HepG2 (cell line): ENCODE data around the gene UBE2M. TPM values are rescaled to one million over a fixed set of nuclear protein-coding genes. Genes with fewer than 3 reads are reported as not detected.

Experiments used
- ATAC-seq: fragments of 200-7000 bp; cut with Tn5 transposase; 3 replicates; pipeline ENCODE4 v1.9.1; 2020; ENCODE audit warnings: mild to moderate bottlenecking, moderate library complexity
- BruUV-seq: library from RNA; stranded (reverse); fragments of 400-500 nt; replicated peaks from 2 replicates; lab custom pipeline; 2021; lab: Mats Ljungman, UMichigan
- CTCF ChIA-PET: fragments of 300-600 bp; formaldehyde crosslinking; extraction: SDS; loops from one replicate; lab custom pipeline; 2021; ENCODE audit warnings: low total read pairs, inconsistent platforms, low intra/inter-chr PET ratio; lab: Yijun Ruan, JAX
- POLR2A ChIA-PET: fragments of 350-600 bp; sonication (Branson Sonifier 250); formaldehyde crosslinking; loops from one replicate; lab custom pipeline; 2020; ENCODE audit warnings: antibody characterized with exemption, inconsistent platforms; lab: Yijun Ruan, JAX
- DNase-seq: peaks from one replicate; pipeline ENCODE4 v3.0.0-alpha.2; 2015; ENCODE audit warnings: low spot score
- FAIRE-seq: peaks from 3 replicates; lab custom pipeline; 2011; peaks lifted over from hg19 to GRCh38; lab: Jason Lieb, UNC
- H2AFZ ChIP-seq: one replicate; pipeline ENCODE4 v1.6.1; 2011; ENCODE audit warnings: low read length, inconsistent platforms
- H3K27ac ChIP-seq: fragments of 300-600 bp; 3 replicates; pipeline ENCODE4 v1.8.0; 2011; ENCODE audit warnings: mixed run types, mild to moderate bottlenecking, mixed read lengths, low read length, inconsistent platforms; ENCODE audit not compliant: insufficient read depth; ENCODE audit errors: extremely low read length
- H3K27me3 ChIP-seq, 2 experiments: fragments of 200-600 bp in 1 of 2; 2 replicates in 1 of 2; 3 replicates in 1 of 2; pipeline versions ENCODE4 v1.6.0 to v1.8.0; 2011; ENCODE audit warnings: low read length in 2 of 2, mild to moderate bottlenecking in 2 of 2, moderate library complexity in 2 of 2, inconsistent platforms in 1 of 2; ENCODE audit not compliant: insufficient read depth in 2 of 2, control insufficient read depth in 1 of 2
- H3K36me3 ChIP-seq, 2 experiments: fragments of 200-600 bp in 1 of 2; replicated peaks in 1 of 2; 2 replicates in 1 of 2; 3 replicates in 1 of 2; pipeline versions ENCODE4 v1.5.1 to v1.8.0; 2011; ENCODE audit warnings: low read length in 2 of 2, inconsistent platforms in 1 of 2; ENCODE audit not compliant: insufficient read depth in 2 of 2, control insufficient read depth in 1 of 2
- H3K4me1 ChIP-seq: 2 replicates; pipeline ENCODE4 v1.5.1; 2012; ENCODE audit warnings: low read length, inconsistent platforms; ENCODE audit not compliant: insufficient read depth
- H3K4me2 ChIP-seq: 2 replicates; pipeline ENCODE4 v1.6.0; 2011; ENCODE audit warnings: low read depth, low read length, inconsistent platforms
- H3K4me3 ChIP-seq, 3 experiments: fragments of 200-600 bp in 1 of 3; sonication (generic), shearing (Covaris generic) in 1 of 3; replicated peaks in 1 of 3; 2 replicates each; pipeline ENCODE4 v1.5.1; 2011 to 2016; ENCODE audit warnings: low read length in 3 of 3, inconsistent platforms in 2 of 3, low read depth in 2 of 3, mild to moderate bottlenecking in 2 of 3, control low read depth in 1 of 3, mixed read lengths in 1 of 3; ENCODE audit not compliant: insufficient read depth in 1 of 3
- H3K79me2 ChIP-seq: one replicate; pipeline ENCODE4 v1.6.1; 2011; ENCODE audit warnings: low read length, inconsistent platforms; ENCODE audit not compliant: insufficient read depth
- H3K9ac ChIP-seq: 2 replicates; pipeline ENCODE4 v1.6.0; 2011; ENCODE audit warnings: mild to moderate bottlenecking, low read depth, low read length, inconsistent platforms; ENCODE audit not compliant: insufficient read depth
- H3K9me3 ChIP-seq: 2 replicates; pipeline ENCODE4 v1.5.1; 2012; ENCODE audit warnings: mild to moderate bottlenecking, low read length
- H4K20me1 ChIP-seq: 2 replicates; pipeline ENCODE4 v1.6.0; 2011; ENCODE audit warnings: inconsistent platforms, mild to moderate bottlenecking, low read length, moderate library complexity; ENCODE audit not compliant: insufficient read depth
- CERS6 ChIP-seq: sonication (generic); formaldehyde crosslinking; IDR thresholded peaks from 2 replicates; pipeline ENCODE4 v1.5.0; 2020; ENCODE audit warnings: missing genetic modification reagents
- FOXP4 ChIP-seq: sonication (generic); formaldehyde crosslinking; IDR thresholded peaks from 2 replicates; pipeline ENCODE4 v1.4.0; 2020; ENCODE audit warnings: missing genetic modification reagents
- GTF3A ChIP-seq: sonication (generic); formaldehyde crosslinking; conservative IDR thresholded peaks from 2 replicates; pipeline ENCODE4 v1.4.0; 2020; ENCODE audit warnings: mild to moderate bottlenecking, missing genetic modification reagents
- HOXA3 ChIP-seq: sonication (generic); formaldehyde crosslinking; IDR thresholded peaks from 2 replicates; pipeline ENCODE4 v1.5.0; 2020; ENCODE audit warnings: missing genetic modification reagents
- ISX ChIP-seq: sonication (generic); formaldehyde crosslinking; conservative IDR thresholded peaks from 2 replicates; pipeline ENCODE4 v1.5.0; 2020; ENCODE audit warnings: missing genetic modification reagents
- KAT7 ChIP-seq: IDR thresholded peaks from 2 replicates; pipeline ENCODE4 v1.6.1; 2018; ENCODE audit warnings: borderline replicate concordance, missing compliant biosample characterization
- NFKBIZ ChIP-seq: IDR thresholded peaks from 2 replicates; pipeline ENCODE4 v1.6.1; 2018; ENCODE audit warnings: missing genetic modification reagents, missing compliant biosample characterization
- SATB2 ChIP-seq: sonication (generic); formaldehyde crosslinking; IDR thresholded peaks from 2 replicates; pipeline ENCODE4 v1.5.0; 2020; ENCODE audit warnings: missing genetic modification reagents
- SOX6 ChIP-seq, 2 experiments: fragments of 450-650 bp in 1 of 2; sonication (generic) in 1 of 2; formaldehyde crosslinking in 1 of 2; IDR thresholded peaks; 2 replicates each; pipeline versions ENCODE4 v1.4.0 to v1.6.1; 2017 to 2020; ENCODE audit warnings: antibody characterized with exemption in 1 of 2, mild to moderate bottlenecking in 1 of 2, missing genetic modification reagents in 1 of 2
- SRSF4 ChIP-seq: fragments of 200-400 bp; formaldehyde crosslinking; IDR thresholded peaks from one replicate; pipeline ENCODE4 v1.6.1; 2018; ENCODE audit warnings: mild to moderate bottlenecking, low read depth, low read length, moderate library complexity; ENCODE audit not compliant: poor library complexity, severe bottlenecking
- ZNF180 ChIP-seq: sonication (generic); formaldehyde crosslinking; IDR thresholded peaks from 2 replicates; pipeline ENCODE4 v1.4.0; 2020; ENCODE audit warnings: low read depth, missing genetic modification reagents, borderline replicate concordance
- ZNF205 ChIP-seq: IDR thresholded peaks from 2 replicates; pipeline ENCODE4 v1.6.1; 2018; ENCODE audit warnings: missing biosample characterization, missing genetic modification reagents
- ZNF687 ChIP-seq: sonication (generic); formaldehyde crosslinking; IDR thresholded peaks from 2 replicates; pipeline ENCODE4 v1.5.1; 2020; ENCODE audit warnings: mild to moderate bottlenecking, missing genetic modification reagents, moderate library complexity
- ZNF782 ChIP-seq: sonication (generic); formaldehyde crosslinking; IDR thresholded peaks from 2 replicates; pipeline ENCODE4 v1.4.0; 2020; ENCODE audit warnings: missing genetic modification reagents, mild to moderate bottlenecking, borderline replicate concordance
- ZNF816 ChIP-seq: sonication (generic); formaldehyde crosslinking; IDR thresholded peaks from 2 replicates; pipeline ENCODE4 v1.8.0; 2022; ENCODE audit warnings: missing genetic modification reagents, mild to moderate bottlenecking, borderline replicate concordance
- WGBS: methylation state at CpG from one replicate; pipeline ENCODE4 v1.1.6; 2017; ENCODE audit warnings: low lambda C conversion rate; 5-methylcytosine and 5-hydroxymethylcytosine counted together
- in situ Hi-C: cut with HindIII; loops from 2 replicates; pipeline ENCODE4 v1.10.0; 2017; ENCODE audit warnings: low pct_unique_long_range_greater_than_20kb; ENCODE audit not compliant: extremely low pct_ligation_motif_present
- intact Hi-C: fragments of 100-400 bp; cut with micrococcal nuclease; formaldehyde crosslinking; loops from one replicate; pipeline ENCODE4 v1.10.0; 2022; ENCODE audit not compliant: unreplicated experiment
- polyA plus RNA-seq, 8 experiments: library from polyadenylated mRNA; depleted of rRNA in 3 of 8; stranded (reverse) in 7 of 8; unstranded in 1 of 8; fragments of >200 nt; fragmentation: Illumina TruSeq in 4 of 8; extraction: Trizol in 4 of 8; gene quantifications; 2 replicates each; pipeline versions ENCODE4 v1.2.1 to v1.2.3, GENCODE V29; 2011 to 2016; ENCODE audit warnings: low read depth in 4 of 8, missing spikeins in 1 of 8, mixed read lengths in 1 of 8; ENCODE audit not compliant: insufficient read depth in 1 of 8
- total RNA-seq, 5 experiments: library from RNA; depleted of rRNA; stranded (reverse); fragments of >200 nt; fragmentation: Illumina TruSeq; extraction: Trizol; gene quantifications; 2 replicates each; pipeline ENCODE4 v1.2.3, GENCODE V29; 2016; ENCODE audit warnings: low read depth in 1 of 5

UBE2M gene
- total and polyA plus RNA-seq, 2 of the 13 experiments (the other 11 are each of a cell fraction or from before 2014, with no cell fraction given) = 36.2 to 50.3 TPM

- in situ Hi-C loops (no loop called here), intact Hi-C loops (no loop called here)
- Histone ChIP-seq H3K27ac (peak overlapping the region; percentile 96), H3K4me1 (peaks cover 34% of the 10 kb centered on the region), H3K36me3 (peaks cover 8 to 9% of the 10 kb centered on the region in 2 experiments; a peak in 4 of 5 replicates), H4K20me1 (no peaks in the 10 kb centered on the region), H3K79me2 (peaks cover 33% of the 10 kb centered on the region), H3K27me3 (no peaks in the 10 kb centered on the region), H3K9me3 (no peaks in the 10 kb centered on the region), H3K4me2 (peak overlapping the region; percentile 95), H3K4me3 (peak overlapping the region; percentile 71 to 84 (median 84)), H2AFZ (no peak overlapping the region), H3K9ac (peak overlapping the region; percentile 98)
- 3% methylated on average over 7 of the region's 76 CpGs for WGBS
- DNase-seq (peak; percentile 95), FAIRE-seq (no peak), ATAC-seq (peak; percentile 66)
- CTCF ChIA-PET = no interaction called here
- no TSS peak for BruUV-seq
- POLR2A ChIA-PET = interaction anchor here (1.0 to 3.9 kb wide), 14 partner anchors 8 to 196 kb away, joined by 3 to 42 read pairs (median 8); partner anchors contain the start of genes MZF1, SLC27A5, TRIM28 and ZBTB45
- TF ChIP-seq FOXP4 (peak; percentile 54), ZNF816 (CRISPR knock-in tag) (peak; percentile 74), ZNF687 (CRISPR knock-in tag) (peak; percentile 64; the same call in 1 of the 2 replicates), SATB2 (CRISPR knock-in tag) (no peak), ZNF782 (CRISPR knock-in tag) (no peak), ISX (CRISPR knock-in tag) (peak; percentile 84; the same call in 1 of the 2 replicates), ZNF205 (no peak), CERS6 (no peak), SRSF4 (no peak), SOX6 (IDR thresholded peaks at IDR 0.05) (no peak), SOX6 (CRISPR knock-in tag; IDR thresholded peaks at IDR 0.05) (peak; percentile 38; the same call in 1 of the 2 replicates), NFKBIZ (0 out of 2 replicates have a peak, but pooled peaks have one; percentile 38), ZNF180 (CRISPR knock-in tag) (no peak), GTF3A (CRISPR knock-in tag) (no peak; the same call in 1 of the 2 replicates), HOXA3 (CRISPR knock-in tag) (peak; percentile 98), KAT7 (no peak; the same call in 1 of the 2 replicates)
Observed at GRCh38 chr19:58558623-58559274, 338 bp upstream of the UBE2M start.
